CD4-positive, alpha-beta T cell treated with Interleukin-10 for 1 hour (primary cell): ENCODE results near the gene KRT10.
A peak's percentile ranks its signal among the peaks of the same experiment; 100 is the strongest.

Experiments used
- DNase-seq: peaks from one replicate; pipeline ENCODE4 v3.0.0-alpha.2; 2020

The KRT10 gene

GRCh38 chr17:40801157-40801556, 21.3 kb downstream of the KRT10 start:
- DNase-seq, result no peak

- no peak for DNase-seq
Observed at GRCh38 chr17:40800381-40800780, 22.0 kb downstream of the KRT10 start.

GRCh38 chr17:40799859-40800258, 22.6 kb downstream of the KRT10 start, which contains the start of gene KRT28:
KRT28 (minus strand) TSS chr17:40799959; CDS start chr17:40799893, 66 bp downstream.
- DNase-seq, result no peak

GRCh38 chr17:40796846-40797245, 25.6 kb downstream of the KRT10 start:
- no peak for DNase-seq

- DNase-seq, result no peak
Observed at GRCh38 chr17:40795019-40795667, 27.3 kb downstream of the KRT10 start.

- no peak for DNase-seq
Observed at GRCh38 chr17:40794466-40794865, 27.9 kb downstream of the KRT10 start.

GRCh38 chr17:40793832-40794231, 28.6 kb downstream of the KRT10 start:
- DNase-seq, result no peak

GRCh38 chr17:40791787-40792436, 30.5 kb downstream of the KRT10 start:
- peak; percentile 7 for DNase-seq

GRCh38 chr17:40791111-40791510, 31.3 kb downstream of the KRT10 start:
- no peak for DNase-seq

GRCh38 chr17:40782450-40782849, 40.0 kb downstream of the KRT10 start, which contains the start of gene KRT27:
KRT27 (minus strand) TSS chr17:40782550; CDS start chr17:40782493, 57 bp downstream.
- DNase-seq, result no peak

- DNase-seq, result peak; percentile 3
Observed at GRCh38 chr17:40779181-40779909, 43.1 kb downstream of the KRT10 start.

GRCh38 chr17:40778461-40778860, 44.0 kb downstream of the KRT10 start:
- DNase-seq, result no peak

GRCh38 chr17:40777971-40778370, 44.4 kb downstream of the KRT10 start:
- DNase-seq, result no peak

GRCh38 chr17:40777459-40777858, 45.0 kb downstream of the KRT10 start:
- DNase-seq, result no peak

GRCh38 chr17:40775945-40776344, 46.5 kb downstream of the KRT10 start:
- DNase-seq, result no peak

- DNase-seq, result no peak
Observed at GRCh38 chr17:40772101-40772500, 50.3 kb downstream of the KRT10 start, which contains the start of gene KRT26. KRT26 (minus strand) TSS chr17:40772201; CDS start chr17:40772113, 88 bp downstream.
